ENCODE measurements around the gene PTGES3L.

PTGES3L gene

DNA sequence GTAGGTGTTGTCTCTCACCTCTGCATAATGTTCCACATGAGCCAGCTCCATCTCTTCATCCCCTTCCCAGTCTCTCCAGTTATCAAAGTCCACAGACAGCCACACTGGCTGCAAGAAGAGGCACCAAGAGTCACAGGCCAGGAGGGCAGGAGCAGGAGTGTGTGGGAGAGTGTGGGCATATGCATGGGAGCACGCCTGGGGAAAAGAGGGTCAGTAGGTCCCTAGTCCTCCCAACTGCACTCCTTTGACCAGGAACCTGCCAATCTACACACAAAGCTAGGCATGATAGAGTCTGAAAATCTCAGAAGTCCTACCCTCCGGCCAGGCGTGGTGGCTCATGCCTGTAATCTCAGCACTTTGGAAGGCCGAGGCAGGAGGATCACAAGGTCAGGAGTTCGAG is 8.3 kb downstream of the PTGES3L start:
- DNase-seq = no peak
- Histone ChIP-seq H3K9me2 (replicated peaks; ENCODE audit: insufficient read depth, low read length) (no peaks in the 10 kb centered on the region), H3K4me1 (ENCODE audit: low read length) (no peaks in the 10 kb centered on the region), H3K79me2 (ENCODE audit: low read length) (no peaks in the 10 kb centered on the region), H3K36me3 (replicated peaks; ENCODE audit: insufficient read depth, low read length) (no peaks in the 10 kb centered on the region), H3K4me2 (ENCODE audit: low read depth, low read length) (no peak overlapping the region), H3K4me3 (ENCODE audit: low read length) (no peak overlapping the region), H4K20me1 (ENCODE audit: insufficient read depth, low read length) (no peaks in the 10 kb centered on the region), H3K9ac (ENCODE audit: low read length) (no peak overlapping the region), H3K27ac (ENCODE audit: low read length) (no peak overlapping the region), H3K27me3 (replicated peaks; ENCODE audit: insufficient read depth, low read length) (no peaks in the 10 kb centered on the region), H3K9me3 (replicated peaks; ENCODE audit: insufficient read depth, low read length) (no peaks in the 10 kb centered on the region), H2AFZ (ENCODE audit: low read length) (no peak overlapping the region), H3F3A (ENCODE audit: insufficient read depth, low read length) (no peaks in the 10 kb centered on the region)
- TF ChIP-seq, protein P1, sequence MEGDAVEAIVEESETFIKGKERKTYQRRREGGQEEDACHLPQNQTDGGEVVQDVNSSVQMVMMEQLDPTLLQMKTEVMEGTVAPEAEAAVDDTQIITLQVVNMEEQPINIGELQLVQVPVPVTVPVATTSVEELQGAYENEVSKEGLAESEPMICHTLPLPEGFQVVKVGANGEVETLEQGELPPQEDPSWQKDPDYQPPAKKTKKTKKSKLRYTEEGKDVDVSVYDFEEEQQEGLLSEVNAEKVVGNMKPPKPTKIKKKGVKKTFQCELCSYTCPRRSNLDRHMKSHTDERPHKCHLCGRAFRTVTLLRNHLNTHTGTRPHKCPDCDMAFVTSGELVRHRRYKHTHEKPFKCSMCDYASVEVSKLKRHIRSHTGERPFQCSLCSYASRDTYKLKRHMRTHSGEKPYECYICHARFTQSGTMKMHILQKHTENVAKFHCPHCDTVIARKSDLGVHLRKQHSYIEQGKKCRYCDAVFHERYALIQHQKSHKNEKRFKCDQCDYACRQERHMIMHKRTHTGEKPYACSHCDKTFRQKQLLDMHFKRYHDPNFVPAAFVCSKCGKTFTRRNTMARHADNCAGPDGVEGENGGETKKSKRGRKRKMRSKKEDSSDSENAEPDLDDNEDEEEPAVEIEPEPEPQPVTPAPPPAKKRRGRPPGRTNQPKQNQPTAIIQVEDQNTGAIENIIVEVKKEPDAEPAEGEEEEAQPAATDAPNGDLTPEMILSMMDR (IDR thresholded peaks at IDR 0.05; ENCODE audit: low read length) = no peak
- TF ChIP-seq EZH2phosphoT487 (IDR thresholded peaks at IDR 0.05; ENCODE audit: low read length) = no peak
- TF ChIP-seq EZH2 (optimal IDR thresholded peaks at IDR 0.05; ENCODE audit: low read depth, low read length) = no peak

DNA sequence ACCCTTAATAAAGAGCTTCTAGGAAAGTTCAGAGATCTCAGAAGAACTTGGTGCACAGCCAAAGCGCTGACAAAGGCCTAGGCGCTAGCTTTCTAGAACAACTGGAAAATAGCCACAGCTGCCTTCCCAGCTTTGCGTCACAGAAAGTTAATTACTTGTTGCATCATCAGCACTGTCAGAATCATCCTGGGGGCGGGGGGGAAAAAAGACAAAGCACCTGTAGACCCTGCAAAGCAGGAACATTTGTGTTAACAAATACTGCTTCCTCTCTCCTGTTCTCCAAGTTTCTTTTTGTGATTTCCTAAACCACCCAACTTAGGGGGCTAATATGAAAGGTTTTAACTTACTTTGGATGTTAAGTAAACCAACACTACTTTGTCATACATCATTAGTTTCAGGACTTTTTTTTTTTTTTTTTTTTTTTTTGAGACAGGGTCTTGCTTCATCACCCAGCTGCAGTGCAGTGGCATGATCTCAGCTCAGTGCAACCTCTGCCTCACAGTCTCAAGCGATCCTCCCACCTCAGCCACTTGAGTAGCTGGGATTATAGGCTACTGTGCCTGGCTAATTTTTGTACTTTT is 10.8 kb downstream of the PTGES3L start:
- no peak overlapping the region for H2AFZ ChIP-seq (ENCODE audit: low read length)
- H3K36me3 ChIP-seq (replicated peaks; ENCODE audit: insufficient read depth, low read length) = no peaks in the 10 kb centered on the region
- no peaks in the 10 kb centered on the region for H3F3A ChIP-seq (ENCODE audit: insufficient read depth, low read length)
- no peaks in the 10 kb centered on the region for H3K27me3 ChIP-seq (replicated peaks; ENCODE audit: insufficient read depth, low read length)
- no peaks in the 10 kb centered on the region for H3K9me2 ChIP-seq (replicated peaks; ENCODE audit: insufficient read depth, low read length)
- no peak overlapping the region for H3K4me2 ChIP-seq (ENCODE audit: low read depth, low read length)
- TF ChIP-seq, protein P1 (IDR thresholded peaks at IDR 0.05; ENCODE audit: low read length) = no peak
- H3K9ac ChIP-seq (ENCODE audit: low read length) = no peak overlapping the region
- H3K4me1 ChIP-seq (ENCODE audit: low read length) = no peaks in the 10 kb centered on the region
- H3K4me3 ChIP-seq (ENCODE audit: low read length) = no peak overlapping the region
- no peaks in the 10 kb centered on the region for H3K9me3 ChIP-seq (replicated peaks; ENCODE audit: insufficient read depth, low read length)
- peaks cover 6% of the 10 kb centered on the region for H3K79me2 ChIP-seq (ENCODE audit: low read length)
- no peak overlapping the region for H3K27ac ChIP-seq (ENCODE audit: low read length)
- H4K20me1 ChIP-seq (ENCODE audit: insufficient read depth, low read length) = no peaks in the 10 kb centered on the region
- no peak for DNase-seq

DNA sequence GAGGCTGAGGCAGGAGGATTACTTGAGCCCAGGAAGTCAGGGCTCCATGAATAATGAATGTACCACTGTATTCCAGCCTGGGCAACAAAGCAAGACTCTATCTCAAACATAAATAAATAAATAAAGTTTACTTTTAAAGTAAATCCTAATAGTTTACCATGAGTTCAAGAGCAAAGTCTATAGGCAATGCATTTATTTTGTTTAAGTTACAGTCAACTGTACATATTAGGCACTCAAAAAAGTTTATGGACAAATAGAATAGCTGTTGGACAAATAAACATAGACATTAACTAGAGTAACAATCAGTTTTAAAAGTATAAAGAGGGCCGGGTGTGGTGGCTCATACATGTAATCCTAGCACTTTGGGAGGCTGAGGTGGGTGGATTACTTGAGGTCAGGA is 12.0 kb downstream of the PTGES3L start:
- TF ChIP-seq, protein P1 (IDR thresholded peaks at IDR 0.05; ENCODE audit: low read length) = no peak
- TF ChIP-seq EZH2 (optimal IDR thresholded peaks at IDR 0.05; ENCODE audit: low read depth, low read length) = no peak
- Histone ChIP-seq H3K4me1 (ENCODE audit: low read length) (peaks cover 4% of the 10 kb centered on the region; the same call in 1 of the 2 replicates), H3K9me3 (replicated peaks; ENCODE audit: insufficient read depth, low read length) (no peaks in the 10 kb centered on the region), H3K9me2 (replicated peaks; ENCODE audit: insufficient read depth, low read length) (no peaks in the 10 kb centered on the region), H3F3A (ENCODE audit: insufficient read depth, low read length) (no peaks in the 10 kb centered on the region), H3K4me2 (ENCODE audit: low read depth, low read length) (no peak overlapping the region), H3K27me3 (replicated peaks; ENCODE audit: insufficient read depth, low read length) (no peaks in the 10 kb centered on the region), H3K9ac (ENCODE audit: low read length) (no peak overlapping the region), H3K36me3 (replicated peaks; ENCODE audit: insufficient read depth, low read length) (no peaks in the 10 kb centered on the region), H3K79me2 (ENCODE audit: low read length) (peaks cover 18% of the 10 kb centered on the region), H3K4me3 (ENCODE audit: low read length) (no peak overlapping the region), H2AFZ (ENCODE audit: low read length) (no peak overlapping the region), H4K20me1 (ENCODE audit: insufficient read depth, low read length) (no peaks in the 10 kb centered on the region), H3K27ac (ENCODE audit: low read length) (no peak overlapping the region)
- no peak for DNase-seq
